GM23338 (cell line): Measurements from ENCODE around the gene NUP214.

ENCODE experiments used
- CTCF ChIP-seq, 2 experiments: fragments of 200-600 bp in 1 of 2; sonication (generic) in 1 of 2; conservative IDR thresholded peaks; 2 replicates each; pipeline versions ENCODE4 v1.5.1 to v1.6.1; 2016 to 2017; ENCODE audit warnings: antibody characterized with exemption in 2 of 2, low read depth in 2 of 2, mild to moderate bottlenecking in 2 of 2, moderate library complexity in 1 of 2
- ETS1 ChIP-seq: IDR thresholded peaks from 2 replicates; pipeline ENCODE4 v1.6.1; 2016; ENCODE audit warnings: antibody characterized with exemption
- EZH2 ChIP-seq: fragments of 200-600 bp; sonication (generic); IDR thresholded peaks from one replicate; pipeline ENCODE4 v1.8.0; 2017; ENCODE audit warnings: antibody characterized with exemption, mild to moderate bottlenecking, low read depth; ENCODE audit not compliant: unreplicated experiment

- TF ChIP-seq CTCF (conservative IDR thresholded peaks at IDR 0.05; ENCODE audit: low read depth in 2 of 2) (no peak), EZH2 (no peak), ETS1 (no peak)
These were observed 108.2 kb downstream of the NUP214 start for GRCh38 chr9:131233556-131233955.
